ENCODE results near the gene METRNL.

Gene METRNL

DNA sequence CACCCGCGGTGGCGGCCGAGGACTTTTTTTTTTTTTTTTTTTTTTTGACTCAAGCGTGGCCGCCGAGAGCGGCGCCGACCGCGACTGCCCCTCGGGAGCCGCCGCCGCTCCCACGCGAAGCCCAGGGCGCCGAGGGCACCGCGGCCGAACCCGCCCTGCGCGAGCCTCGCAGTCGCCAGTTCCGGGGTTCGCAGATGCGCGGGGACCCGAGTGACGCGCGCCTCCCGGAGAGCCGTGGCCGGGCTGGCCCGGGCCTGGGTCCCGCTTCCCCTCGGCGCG is 1.1 kb downstream of the METRNL start:
- no peak for DNase-seq (ENCODE audit: low spot score)

DNA sequence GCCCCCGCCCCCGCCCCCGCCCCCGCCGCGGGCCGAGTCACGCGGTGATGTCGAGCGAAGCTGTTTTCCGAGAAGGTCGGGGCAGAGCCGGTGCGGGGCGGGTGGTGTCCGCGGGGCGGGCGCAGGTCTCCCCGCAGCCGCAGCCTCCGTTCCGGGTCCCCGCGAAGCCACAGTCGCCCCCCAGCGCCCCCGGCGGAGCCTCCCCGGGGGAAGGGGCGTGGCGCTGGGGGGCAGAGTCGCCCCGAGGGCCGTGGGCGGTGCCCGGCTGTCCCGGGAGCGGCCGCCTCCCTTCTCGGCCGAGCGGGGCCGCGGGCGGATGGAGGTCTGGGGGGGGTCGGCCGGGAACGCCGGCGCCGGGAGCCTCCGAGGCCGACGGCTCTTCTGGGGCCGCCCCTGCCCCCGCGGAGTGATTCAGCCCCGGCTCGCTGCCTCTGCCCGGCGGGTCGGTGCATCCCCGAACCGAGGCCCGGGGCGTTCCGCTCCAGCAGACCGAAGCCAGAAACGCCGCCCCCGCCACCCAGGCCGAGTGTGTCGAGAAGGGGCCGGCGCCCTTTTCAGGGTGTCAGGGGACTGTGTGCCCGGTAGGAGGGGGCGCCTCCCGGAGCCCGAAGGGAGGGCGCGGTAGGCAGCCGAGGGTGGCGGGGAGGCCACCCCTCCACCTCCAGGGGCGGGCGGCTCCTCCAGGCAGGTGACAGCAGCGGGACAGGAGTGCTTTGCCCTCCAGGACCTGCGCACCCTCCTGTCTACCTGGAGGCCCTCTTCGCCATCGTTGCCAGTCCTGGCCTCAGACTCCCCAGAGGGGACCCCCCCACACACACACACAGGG is 1.7 kb downstream of the METRNL start:
- DNase-seq (ENCODE audit: low spot score): no peak

DNA sequence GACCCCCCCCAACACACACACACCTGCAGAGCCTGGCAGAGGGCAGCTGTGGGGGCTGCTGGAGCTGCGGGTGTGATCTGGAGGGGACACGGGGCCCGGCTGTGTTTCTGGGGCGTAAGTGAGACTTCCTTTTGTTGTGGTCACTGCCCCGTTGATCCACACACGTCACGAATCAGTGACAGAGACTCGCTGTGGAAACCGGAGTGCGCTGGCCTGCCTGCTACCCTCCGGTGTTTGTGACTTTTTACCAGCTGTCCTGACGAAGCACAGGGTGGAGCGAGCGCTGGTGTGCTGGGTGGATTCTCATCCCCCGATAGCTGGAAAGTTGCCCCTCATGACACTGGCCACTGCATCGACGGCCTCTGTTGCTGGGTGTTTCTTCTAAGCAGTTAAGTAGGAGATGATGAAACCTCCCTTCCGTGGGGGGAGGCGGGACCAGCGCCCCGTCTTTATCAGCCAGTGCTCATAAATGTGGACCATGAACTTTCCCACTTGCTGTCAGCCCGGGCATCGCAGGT is 2.3 kb downstream of the METRNL start:
- no peak for DNase-seq (ENCODE audit: low spot score)

DNA sequence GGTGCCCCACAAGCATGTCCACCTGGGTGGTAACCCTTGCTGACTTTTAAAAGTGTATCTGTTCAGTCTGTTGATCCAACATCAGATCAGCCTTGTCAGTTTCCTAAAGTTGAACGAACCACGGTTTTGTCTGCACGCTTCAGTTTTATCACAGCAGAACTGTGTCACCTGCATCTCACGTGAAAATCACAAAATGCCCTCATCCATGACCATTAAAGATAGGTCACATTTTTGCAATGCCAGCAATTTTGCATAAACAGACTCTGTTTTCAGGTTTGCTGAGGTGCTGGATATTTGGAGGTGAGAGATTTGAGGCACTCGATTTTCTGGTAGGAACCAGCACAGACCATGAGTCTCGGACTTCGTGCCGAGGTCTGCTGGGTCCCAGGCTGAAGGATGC is 3.0 kb downstream of the METRNL start:
- no peak for DNase-seq (ENCODE audit: low spot score)

DNA sequence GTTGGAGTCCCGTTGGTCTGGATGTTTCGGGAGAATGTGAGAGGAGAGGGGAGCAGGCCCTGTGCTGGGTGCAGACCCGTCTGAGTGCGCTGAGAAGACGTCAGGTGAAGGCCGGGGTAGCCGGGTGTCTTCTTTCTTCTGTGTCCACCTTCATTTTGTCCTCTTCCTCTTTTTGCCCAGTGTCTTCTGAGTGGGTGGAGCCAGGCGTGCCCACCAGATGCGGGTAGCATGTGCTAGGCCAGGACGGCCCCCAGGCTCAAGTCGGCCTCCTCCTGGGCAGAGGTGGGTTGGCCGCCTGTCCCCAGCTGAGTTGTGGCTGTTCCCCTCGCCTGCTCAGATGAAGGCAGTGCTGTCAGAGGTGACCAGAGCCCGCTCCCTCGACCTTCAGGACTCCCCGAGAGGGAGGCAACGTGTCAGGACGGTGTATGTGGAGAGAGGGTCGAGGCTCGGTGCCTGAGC is 3.5 kb downstream of the METRNL start:
- no peak for DNase-seq (ENCODE audit: low spot score)

DNA sequence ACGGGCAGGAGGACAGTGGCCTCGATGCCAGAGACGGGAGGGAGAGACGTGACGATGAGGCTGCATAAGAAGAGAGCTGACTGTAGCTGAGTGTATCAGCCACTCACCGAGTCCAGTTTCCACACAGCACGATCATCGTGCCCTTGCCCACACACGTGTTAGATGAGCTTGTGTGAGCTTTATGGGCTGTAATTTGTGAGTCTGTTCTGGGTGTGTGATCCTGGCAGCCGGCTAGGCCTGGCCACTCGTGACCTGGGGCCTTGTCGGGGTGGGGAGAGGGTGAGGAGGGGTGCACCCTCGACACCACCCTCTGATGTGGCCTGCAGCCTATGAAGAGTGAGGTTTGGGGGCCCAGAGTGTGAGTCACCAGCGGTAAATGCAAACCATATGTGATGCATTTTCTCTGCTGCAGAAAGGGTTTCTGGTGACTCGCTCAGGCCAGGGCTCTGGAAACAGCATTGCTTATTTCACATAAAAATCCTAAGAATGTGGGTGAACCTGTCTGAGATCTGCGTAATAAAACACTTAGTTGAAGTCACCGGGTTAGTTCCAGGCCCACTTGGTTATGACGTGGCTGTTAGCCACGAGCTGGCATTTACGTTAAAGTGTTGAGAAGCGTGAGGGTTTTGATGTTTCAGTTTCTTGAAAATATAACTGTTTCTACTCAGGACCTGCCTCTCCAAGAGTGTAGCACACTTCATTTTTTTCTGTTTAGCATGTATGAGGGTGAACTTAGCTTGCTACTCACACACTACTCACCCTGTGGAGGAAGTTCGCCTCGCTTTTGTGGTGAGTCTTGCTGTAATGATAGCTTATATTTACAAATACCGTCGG is 4.2 kb downstream of the METRNL start:
- no peak for DNase-seq (ENCODE audit: low spot score)

DNA sequence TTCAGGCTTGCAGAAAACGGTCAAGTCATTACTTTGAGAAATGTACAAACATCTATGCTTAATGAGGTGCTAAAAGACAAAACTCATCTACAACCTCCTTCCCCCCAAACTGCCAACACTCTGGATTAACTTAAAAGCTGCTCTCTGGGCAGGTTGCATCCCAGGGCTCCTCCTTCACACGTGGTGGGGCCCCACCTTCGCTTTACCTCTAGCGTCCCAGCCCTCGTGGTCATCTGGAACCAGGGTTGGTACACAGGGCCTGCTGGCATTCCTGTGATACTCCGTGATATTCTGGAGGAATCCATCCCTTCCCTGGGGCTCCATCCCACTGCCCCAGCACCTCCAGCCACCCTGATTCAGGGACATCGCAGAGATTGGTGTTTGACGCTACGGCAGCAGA is 4.8 kb downstream of the METRNL start:
- DNase-seq (ENCODE audit: low spot score): no peak

DNA sequence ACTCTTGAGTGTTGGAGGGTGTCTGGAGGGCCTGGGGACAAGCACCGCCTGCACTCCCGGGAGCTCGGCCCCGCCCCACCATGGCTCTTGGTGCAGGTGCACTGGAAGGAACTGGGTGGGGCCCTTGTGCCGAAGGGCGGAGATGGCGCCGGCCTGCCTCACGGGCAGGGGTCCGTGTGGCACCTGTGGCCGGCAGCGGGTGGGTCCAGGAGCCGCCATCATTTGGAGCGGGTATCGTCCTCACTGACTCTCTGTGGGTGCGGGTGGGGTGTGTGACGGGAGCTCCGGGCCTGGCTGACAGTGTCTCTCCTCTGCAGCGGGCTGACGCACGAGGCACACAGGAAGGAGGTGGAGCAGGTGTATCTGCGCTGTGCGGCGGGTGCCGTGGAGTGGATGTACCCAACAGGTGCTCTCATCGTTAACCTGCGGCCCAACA is 5.2 kb downstream of the METRNL start:
- DNase-seq (ENCODE audit: low spot score): no peak

DNA sequence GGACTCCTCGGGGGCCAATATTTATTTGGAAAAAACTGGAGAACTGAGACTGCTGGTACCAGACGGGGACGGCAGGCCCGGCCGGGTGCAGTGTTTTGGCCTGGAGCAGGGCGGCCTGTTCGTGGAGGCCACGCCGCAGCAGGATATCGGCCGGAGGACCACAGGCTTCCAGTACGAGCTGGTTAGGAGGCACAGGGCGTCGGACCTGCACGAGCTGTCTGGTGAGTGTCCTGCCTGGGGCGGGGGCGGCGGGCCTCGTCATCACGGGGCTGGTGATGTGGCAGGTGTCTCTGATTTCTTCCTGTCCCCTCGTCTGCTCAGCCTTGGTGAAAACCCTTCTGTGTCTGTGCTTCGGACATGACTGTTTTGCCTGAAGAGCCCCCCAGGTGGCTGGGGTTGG is 5.7 kb downstream of the METRNL start:
- no peak for DNase-seq (ENCODE audit: low spot score)

DNA sequence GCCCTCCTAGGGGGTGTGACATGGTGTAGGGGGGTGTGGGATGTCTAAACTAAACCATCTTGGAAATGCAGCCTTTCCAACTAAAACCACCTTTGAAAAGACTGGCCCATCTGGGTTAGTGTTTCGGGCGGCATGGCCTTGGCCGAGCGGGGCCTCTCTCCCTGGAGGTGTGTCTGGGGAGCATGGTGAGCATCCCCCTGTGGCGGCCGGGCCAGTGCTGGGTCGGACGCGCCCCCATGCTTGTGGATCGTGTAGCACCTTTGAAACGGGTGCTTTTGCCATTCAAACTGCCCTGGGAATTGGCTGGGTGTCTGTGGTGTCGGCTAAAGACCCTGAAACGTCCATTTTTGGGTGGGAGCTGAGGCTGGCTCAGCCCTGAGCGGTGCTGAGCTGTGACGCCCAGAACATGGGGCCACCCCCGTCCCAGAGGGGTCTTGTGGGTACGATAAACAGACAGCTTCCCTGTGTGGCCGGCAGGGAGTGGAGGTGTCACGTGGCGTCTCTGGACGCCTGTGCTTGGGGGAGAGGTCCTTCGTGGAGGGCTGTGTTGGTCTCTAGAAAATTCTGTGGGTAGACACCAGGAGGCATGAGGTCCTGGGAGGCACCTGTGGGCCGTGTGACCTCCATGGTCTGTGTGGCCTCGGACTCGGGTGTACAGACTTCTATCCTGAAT is 6.3 kb downstream of the METRNL start:
- no peak for DNase-seq (ENCODE audit: low spot score)

DNA sequence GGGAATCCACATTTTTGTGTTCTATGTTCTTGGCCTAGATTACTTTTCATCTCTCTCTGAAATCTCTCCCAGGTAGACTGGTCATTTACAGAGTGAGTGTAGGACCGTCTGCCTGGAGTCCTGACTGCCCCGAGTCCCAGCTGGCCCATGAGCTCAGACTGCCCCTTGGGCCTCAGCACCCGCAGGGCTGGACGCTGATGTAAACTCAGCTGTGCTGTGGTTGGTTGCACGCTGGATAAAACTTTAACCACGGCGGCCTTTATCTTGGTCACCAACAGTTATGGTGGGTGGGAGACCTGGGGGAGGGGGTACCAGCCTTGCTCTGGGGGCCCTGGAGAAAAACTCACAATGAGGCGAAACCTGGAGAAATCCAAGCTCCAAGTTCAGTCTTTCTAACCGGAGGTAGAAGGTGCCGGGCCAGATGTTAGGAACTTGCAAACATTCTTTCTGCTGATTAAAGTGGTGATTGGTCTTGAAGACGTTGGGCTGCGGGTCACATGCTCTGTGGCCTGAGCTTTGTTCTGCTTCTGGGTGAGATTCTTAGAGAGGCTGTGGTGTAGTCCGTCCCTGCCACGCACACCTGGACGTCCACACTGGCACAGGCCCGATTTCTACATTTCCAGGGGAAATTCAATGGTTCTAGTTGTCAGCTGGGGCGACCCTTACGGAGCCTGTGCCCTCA is 6.9 kb downstream of the METRNL start:
- no peak for DNase-seq (ENCODE audit: low spot score)

DNA sequence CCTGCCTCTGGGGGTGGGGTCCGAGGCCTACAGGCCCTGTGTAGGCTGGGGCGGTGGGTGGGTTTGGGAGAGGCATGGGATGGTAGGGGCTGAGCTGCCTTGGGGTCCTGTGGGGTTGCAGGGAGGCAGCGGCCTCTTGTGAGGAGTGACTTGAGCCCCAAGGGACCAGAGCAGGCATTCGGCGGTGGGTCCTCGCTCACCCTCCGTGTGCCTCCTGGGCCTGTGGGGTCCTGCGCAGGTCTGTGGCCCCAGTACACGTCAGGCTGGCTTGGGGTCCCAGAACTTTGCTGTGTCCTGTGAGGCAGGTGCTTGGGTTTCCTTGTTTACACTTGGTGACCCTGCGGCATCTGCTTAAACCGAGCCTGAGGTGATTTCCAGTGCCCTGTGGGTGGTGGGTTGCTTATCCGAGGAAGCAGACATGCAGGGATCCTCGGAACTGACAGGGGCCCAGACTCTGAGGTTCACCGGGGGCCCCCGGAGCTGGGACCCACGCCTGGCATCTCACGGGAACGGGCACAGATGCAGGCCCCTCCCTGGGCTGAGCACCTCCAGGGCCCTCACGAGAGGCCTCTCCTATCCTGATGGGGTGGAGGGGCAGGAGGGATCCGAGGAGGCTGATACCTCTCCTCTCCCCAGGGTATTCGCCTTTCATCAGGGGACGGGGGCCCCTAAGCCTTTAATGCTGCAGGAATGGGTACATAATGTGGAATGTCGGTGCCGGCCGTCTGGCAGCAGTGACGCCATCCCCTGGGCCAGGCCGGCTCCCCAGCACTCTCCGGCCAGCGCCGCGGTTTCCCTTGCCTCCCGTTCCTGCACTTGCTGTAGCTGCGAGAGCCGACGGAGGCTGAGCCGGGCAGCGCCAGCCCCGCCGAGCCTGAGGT is 7.7 kb downstream of the METRNL start:
- no peak for DNase-seq (ENCODE audit: low spot score)

DNA sequence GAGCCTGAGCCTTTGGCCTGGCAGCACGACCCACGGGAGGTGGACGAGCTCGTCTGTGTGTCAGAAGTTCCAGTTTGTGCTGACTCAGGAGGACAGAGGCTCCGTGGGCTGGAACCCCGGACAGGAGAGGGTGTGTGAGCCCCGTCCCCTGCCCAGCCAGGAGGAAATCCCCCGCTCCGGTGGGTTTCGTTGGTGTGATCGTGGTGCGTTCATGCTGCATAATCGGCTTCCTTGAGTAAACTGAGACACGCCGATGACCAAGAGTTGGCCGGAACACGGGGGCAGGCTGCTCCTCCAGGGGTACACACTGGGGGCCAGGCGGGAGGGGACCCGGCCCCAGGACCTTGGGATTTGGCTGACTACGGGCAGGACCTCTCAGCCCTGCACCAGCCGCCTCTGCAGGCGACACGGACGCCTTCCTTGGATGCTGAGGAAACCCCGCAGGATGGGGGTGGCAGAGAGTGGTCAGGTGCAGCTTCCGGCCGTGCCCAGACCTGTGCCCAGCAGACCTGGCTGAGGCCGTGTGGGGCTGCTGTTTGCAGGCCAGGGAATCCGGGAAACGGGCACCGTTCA is 8.5 kb downstream of the METRNL start:
- no peak for DNase-seq (ENCODE audit: low spot score)

DNA sequence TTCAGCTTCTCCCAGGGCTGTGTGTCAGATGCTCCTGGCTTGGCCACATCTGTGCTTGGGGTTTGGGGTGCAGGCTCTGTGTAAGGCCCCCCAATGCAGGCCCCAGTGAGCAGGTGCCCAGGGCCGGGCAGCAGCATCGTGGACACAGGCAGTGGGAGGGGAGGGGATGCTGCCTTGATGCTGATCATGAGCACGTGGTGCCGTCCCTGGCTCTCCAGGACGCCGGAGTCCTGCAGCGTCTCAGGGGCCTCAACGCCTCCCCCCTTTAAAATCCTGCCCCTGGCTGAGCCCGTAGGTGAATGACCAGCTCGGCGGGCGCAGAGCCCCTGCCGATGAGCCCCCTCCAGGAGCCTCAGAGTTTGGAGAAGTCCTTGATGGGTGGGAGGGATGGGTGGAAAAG is 9.0 kb downstream of the METRNL start:
- DNase-seq (ENCODE audit: low spot score): no peak

DNA sequence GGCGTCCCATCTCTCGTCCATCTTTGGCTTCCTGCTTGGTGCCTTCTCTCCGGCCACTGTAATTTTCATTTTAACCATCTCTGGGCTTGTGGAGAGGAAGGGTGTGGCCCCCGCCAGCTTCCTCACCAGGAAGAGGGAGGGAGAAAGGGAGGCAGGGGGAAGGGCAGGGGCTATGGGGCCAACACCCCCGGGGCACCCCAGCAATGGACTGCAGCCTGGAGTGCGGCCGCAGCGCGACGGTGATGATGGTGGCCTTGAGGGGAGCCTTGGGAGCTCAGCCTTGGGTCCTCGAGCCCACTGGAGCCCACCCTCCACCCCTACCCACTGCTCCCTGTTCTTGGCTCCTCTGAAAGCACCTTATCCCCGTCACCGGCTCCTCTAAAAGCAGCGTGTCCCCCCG is 9.5 kb downstream of the METRNL start:
- no peak for DNase-seq (ENCODE audit: low spot score)

DNA sequence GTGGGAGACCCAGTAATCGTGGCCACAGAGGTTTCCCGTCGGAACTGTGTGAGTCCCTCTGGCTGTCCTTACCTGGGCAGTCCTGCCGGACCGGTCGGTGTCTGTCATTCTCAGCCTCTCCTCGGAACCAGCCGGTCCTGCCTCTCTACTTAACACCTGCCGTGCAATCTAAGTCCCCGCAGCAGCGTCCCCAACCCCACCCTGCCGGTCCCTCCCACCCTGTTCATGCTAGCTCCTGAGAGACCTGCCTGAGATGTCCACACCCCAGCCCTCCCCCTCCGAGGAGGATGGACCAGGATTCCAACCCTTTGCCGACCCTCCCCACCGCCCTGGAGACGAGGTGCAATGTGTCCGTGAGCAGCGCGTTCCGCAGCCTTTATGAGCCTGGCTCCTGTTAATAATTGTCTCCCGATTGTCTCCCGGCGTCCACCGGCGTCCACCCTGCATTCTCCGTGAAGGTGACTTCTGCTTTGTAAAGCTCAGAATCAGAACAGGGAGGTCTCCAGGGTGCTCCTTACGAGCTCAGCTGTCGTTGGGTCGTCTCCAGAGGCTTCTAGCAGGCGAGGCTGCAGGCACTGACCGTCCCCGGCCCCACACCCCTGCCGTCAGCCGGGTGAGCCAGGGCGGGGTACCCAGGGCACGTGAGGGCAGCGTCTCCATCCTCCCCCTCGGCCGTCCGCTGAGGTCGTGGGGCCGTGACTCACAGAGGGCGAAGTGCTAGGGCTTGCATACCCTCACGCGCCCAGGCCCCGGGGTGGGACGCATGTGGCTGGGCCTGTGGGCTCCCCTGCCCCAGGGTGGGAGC is 10.1 kb downstream of the METRNL start:
- DNase-seq (ENCODE audit: low spot score): no peak

DNA sequence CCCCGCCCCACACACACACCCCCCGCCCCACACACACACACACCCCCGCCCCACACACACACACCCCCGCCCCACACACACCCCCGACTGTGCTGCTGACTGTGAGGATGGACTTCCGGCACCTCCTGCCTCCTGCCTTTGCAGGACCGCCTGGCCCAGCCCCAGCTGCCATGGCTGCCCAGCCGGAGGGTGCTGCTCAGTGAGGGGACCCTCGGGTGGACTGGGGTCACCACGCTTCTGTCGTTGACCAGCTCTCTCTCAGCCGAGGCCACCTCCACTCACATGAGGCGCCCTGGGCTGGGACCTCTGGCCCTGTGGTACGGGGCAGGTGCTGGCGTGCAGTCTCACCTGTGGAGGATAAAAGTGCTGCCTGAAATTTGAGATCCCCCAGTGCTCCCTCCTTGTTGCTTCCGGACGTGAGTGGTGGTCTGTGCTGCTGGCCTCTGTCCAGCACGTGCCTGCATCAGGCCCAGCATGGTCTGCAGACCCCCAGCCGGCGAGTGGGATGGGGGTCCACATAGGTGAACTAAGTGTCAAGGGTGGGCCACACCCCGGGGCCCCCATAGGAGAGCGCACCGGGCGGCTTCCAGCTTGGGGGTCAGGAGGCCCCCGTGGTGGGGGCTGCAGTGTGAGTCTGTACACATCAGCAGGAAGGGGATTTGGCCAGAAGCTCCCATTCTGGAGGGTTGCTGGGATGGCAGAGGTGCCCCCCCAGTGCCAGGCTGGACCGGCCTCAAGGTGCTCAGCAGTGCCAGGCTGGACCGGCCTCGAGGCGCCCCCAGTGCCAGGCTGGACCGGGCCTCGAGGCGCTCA is 11.2 kb downstream of the METRNL start:
- DNase-seq (ENCODE audit: low spot score): no peak

DNA sequence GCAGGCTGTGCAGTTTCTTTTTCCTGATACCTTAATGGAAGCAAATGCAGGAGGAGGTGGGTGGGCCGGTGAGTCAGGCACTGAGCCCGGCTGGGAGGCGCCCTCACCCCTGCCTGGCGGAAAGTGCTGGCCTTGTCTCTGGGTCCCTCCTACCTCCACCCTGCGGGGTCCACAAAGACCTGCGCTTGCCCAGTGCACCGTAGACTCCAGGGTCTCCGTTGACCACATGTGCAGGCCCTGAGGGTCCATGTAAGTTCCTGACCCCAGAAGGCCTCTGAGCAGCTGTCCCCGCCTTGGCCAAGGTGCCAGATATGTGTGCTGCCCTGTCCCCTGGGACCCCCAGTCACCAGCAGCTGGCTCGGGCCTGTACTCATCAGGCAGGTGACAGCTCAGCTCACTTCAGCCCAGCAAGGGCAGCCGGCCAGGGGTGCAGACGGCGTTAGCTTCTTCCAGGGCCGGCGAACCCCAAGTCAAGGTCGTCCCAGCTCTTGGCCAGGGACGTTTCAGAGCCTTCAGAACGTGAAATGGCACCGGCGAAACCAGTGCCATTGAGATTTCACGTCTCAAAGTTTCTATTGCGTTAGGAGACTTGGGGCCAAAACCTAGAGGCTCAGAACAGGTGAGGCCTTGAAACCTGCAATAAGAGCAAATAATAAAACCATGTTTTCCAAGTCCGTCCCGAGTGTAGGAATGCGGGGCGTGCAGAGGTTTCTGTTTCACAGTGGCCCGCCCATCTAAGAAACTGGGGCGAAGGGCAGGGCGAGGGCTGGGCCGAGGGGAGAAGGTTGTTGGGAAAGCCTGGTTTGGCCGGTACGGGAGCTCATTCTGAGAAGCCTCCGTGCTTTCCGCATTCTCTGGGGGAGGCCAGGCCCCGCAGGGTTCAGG is 12.1 kb downstream of the METRNL start:
- no peak for DNase-seq (ENCODE audit: low spot score)

All from pons (tissue), 1 donor.